Liver (tissue), 9 donors: ENCODE results near the gene TMEM18. TPM values are rescaled to one million over a fixed set of nuclear protein-coding genes. Genes with fewer than 3 reads are reported as not detected.

Experiments used
- DNase-seq: peaks from one replicate; pipeline ENCODE4 v3.0.0-alpha.2; 2017; ENCODE audit warnings: low spot score
- H3K27ac ChIP-seq, 2 donors: one replicate each; pipeline ENCODE4 v1.7.0; 2013; ENCODE audit warnings: inconsistent platforms in 2 of 2, low read length in 2 of 2, control low read depth in 1 of 2, low read depth in 1 of 2, mild to moderate bottlenecking in 1 of 2
- H3K27me3 ChIP-seq, 4 donors: one replicate each; pipeline versions ENCODE4 v1.6.1 to v1.7.0; 2013; ENCODE audit warnings: low read length in 3 of 4, inconsistent platforms in 1 of 4, mild to moderate bottlenecking in 1 of 4, moderate library complexity in 1 of 4; ENCODE audit not compliant: control insufficient read depth in 4 of 4, insufficient read depth in 4 of 4
- H3K36me3 ChIP-seq, 4 donors: one replicate each; pipeline versions ENCODE4 v1.6.1 to v1.7.0; 2013; ENCODE audit warnings: low read length in 3 of 4, mild to moderate bottlenecking in 3 of 4, low read depth in 1 of 4, moderate library complexity in 1 of 4; ENCODE audit not compliant: control insufficient read depth in 4 of 4, insufficient read depth in 3 of 4
- H3K4me1 ChIP-seq, 4 donors: one replicate each; pipeline versions ENCODE4 v1.6.1 to v1.7.0; 2013; ENCODE audit warnings: low read length in 3 of 4, mild to moderate bottlenecking in 3 of 4, moderate library complexity in 1 of 4; ENCODE audit not compliant: control insufficient read depth in 4 of 4, insufficient read depth in 4 of 4
- H3K4me3 ChIP-seq, 3 donors: one replicate each; pipeline versions ENCODE4 v1.6.1 to v1.7.0; 2013; ENCODE audit warnings: low read length in 3 of 3, control low read depth in 1 of 3, low read depth in 1 of 3, mild to moderate bottlenecking in 1 of 3
- H3K9ac ChIP-seq, 2 donors: one replicate each; pipeline ENCODE4 v1.7.0; 2013; ENCODE audit warnings: low read length in 2 of 2, mild to moderate bottlenecking in 2 of 2, moderate library complexity in 2 of 2, control low read depth in 1 of 2, low read depth in 1 of 2
- H3K9me3 ChIP-seq, 4 donors: one replicate each; pipeline versions ENCODE4 v1.6.1 to v1.7.0; 2013; ENCODE audit warnings: low read length in 3 of 4; ENCODE audit not compliant: control insufficient read depth in 4 of 4
- ATF3 ChIP-seq: IDR thresholded peaks from 2 replicates; pipeline ENCODE4 v1.6.1; 2016; ENCODE audit warnings: antibody characterized with exemption
- CTCF ChIP-seq: fragments of 150-350 bp; IDR thresholded peaks from 2 replicates; pipeline ENCODE4 v1.5.1; 2017; ENCODE audit warnings: improper control_type of control experiment, low read depth, low read length; ENCODE audit not compliant: missing input control
- EGR1 ChIP-seq, 2 donors: IDR thresholded peaks; 2 replicates each; pipeline ENCODE4 v1.6.1; 2016 to 2018; ENCODE audit warnings: antibody characterized with exemption in 2 of 2, low read depth in 2 of 2
- FOXA1 ChIP-seq: IDR thresholded peaks from 2 replicates; pipeline ENCODE4 v1.6.1; 2016; ENCODE audit warnings: antibody characterized with exemption
- FOXA2 ChIP-seq: IDR thresholded peaks from 2 replicates; pipeline ENCODE4 v1.6.1; 2016; ENCODE audit warnings: antibody characterized with exemption
- GABPA ChIP-seq, 2 donors: IDR thresholded peaks in 1 of 2; conservative IDR thresholded peaks in 1 of 2; 2 replicates each; pipeline ENCODE4 v1.6.1; 2016; ENCODE audit warnings: antibody characterized with exemption in 2 of 2, mild to moderate bottlenecking in 1 of 2, moderate library complexity in 1 of 2
- HNF4A ChIP-seq, 2 donors: conservative IDR thresholded peaks; 2 replicates each; pipeline ENCODE4 v1.6.1; 2016; ENCODE audit warnings: antibody characterized with exemption in 2 of 2, mild to moderate bottlenecking in 2 of 2
- HNF4G ChIP-seq: IDR thresholded peaks from 2 replicates; pipeline ENCODE4 v1.6.1; 2016; ENCODE audit warnings: antibody characterized with exemption
- JUND ChIP-seq, 2 donors: IDR thresholded peaks; 2 replicates each; pipeline ENCODE4 v1.6.1; 2016; ENCODE audit warnings: antibody characterized with exemption in 2 of 2
- MAX ChIP-seq: IDR thresholded peaks from 2 replicates; pipeline ENCODE4 v1.6.1; 2016; ENCODE audit warnings: antibody characterized with exemption
- NR2F2 ChIP-seq: IDR thresholded peaks from 2 replicates; pipeline ENCODE4 v1.6.1; 2016; ENCODE audit warnings: antibody characterized with exemption
- RAD21 ChIP-seq, 2 donors: IDR thresholded peaks; 2 replicates each; pipeline ENCODE4 v1.6.1; 2016; ENCODE audit warnings: antibody characterized with exemption in 2 of 2, mild to moderate bottlenecking in 2 of 2
- REST ChIP-seq: IDR thresholded peaks from 2 replicates; pipeline ENCODE4 v1.6.1; 2016; ENCODE audit warnings: antibody characterized with exemption, mild to moderate bottlenecking
- RXRA ChIP-seq, 2 donors: IDR thresholded peaks; 2 replicates each; pipeline ENCODE4 v1.6.1; 2017 to 2018; ENCODE audit warnings: antibody characterized with exemption in 2 of 2, mild to moderate bottlenecking in 1 of 2
- SP1 ChIP-seq: IDR thresholded peaks from 2 replicates; pipeline ENCODE4 v1.6.1; 2018; ENCODE audit warnings: antibody characterized with exemption, mild to moderate bottlenecking
- TAF1 ChIP-seq: conservative IDR thresholded peaks from 2 replicates; pipeline ENCODE4 v1.6.1; 2016; ENCODE audit warnings: antibody characterized with exemption, mild to moderate bottlenecking
- YY1 ChIP-seq: IDR thresholded peaks from 2 replicates; pipeline ENCODE4 v1.6.1; 2016; ENCODE audit warnings: antibody characterized with exemption, mild to moderate bottlenecking
- ZBTB33 ChIP-seq: IDR thresholded peaks from 2 replicates; pipeline ENCODE4 v1.6.1; 2016; ENCODE audit warnings: antibody characterized with exemption
- WGBS: extraction: QIAGEN DNeasy Blood & Tissue Kit; methylation state at CpG from one replicate; pipeline ENCODE4 v1.1.7; 2013; 5-methylcytosine and 5-hydroxymethylcytosine counted together
- polyA plus RNA-seq, 2 donors: library from polyadenylated mRNA; stranded (reverse) in 1 of 2; unstranded in 1 of 2; fragments of 200-250 nt in 1 of 2; fragments of >200 nt in 1 of 2; fragmentation: Nextera tagmentation in 1 of 2; extraction: Ambion mirVana in 1 of 2; gene quantifications; one replicate each; pipeline versions ENCODE4 v1.2.1 to v1.2.3, GENCODE V29; 2013 to 2015
- total RNA-seq, 2 donors: library from RNA; depleted of rRNA; stranded (reverse); fragments of >200 nt; gene quantifications; one replicate each; pipeline ENCODE4 v1.2.3, GENCODE V29; 2014
- donor health status: healthy.
- donor health status: healthy.
- donor health status: healthy.
- donor health status: healthy.
- donor health status: healthy.

TMEM18 gene
- total and polyA plus RNA-seq, 4 donors, result 8.4 to 29.3 (median 10.9) TPM

- TF ChIP-seq JUND (IDR thresholded peaks at IDR 0.05), result no peak
- TF ChIP-seq HNF4G, result no peak
Measured at GRCh38 chr2:622357-622756, 54.8 kb downstream of the TMEM18 start (continued).

- peaks cover 0 to 7% (median 1%) of the 10 kb centered on the region in 4 donors for H3K9me3 ChIP-seq
- DNase-seq, result peak; percentile 19
- H3K36me3 ChIP-seq, result no peaks in the 10 kb centered on the region
- H3K4me3 ChIP-seq, result no peak overlapping the region
- H3K4me1 ChIP-seq, result no peaks in the 10 kb centered on the region
- no peak overlapping the region for H3K27ac ChIP-seq
- no peaks in the 10 kb centered on the region for H3K27me3 ChIP-seq
- H3K9ac ChIP-seq, result no peak overlapping the region
- 91% methylated on average over 45 of the region's 45 CpGs for WGBS
- TF ChIP-seq GABPA (IDR thresholded peaks at IDR 0.05 in 1 of 2, conservative IDR thresholded peaks at IDR 0.05 in 1 of 2) (no peak), FOXA2 (no peak), ATF3 (no peak), NR2F2 (no peak), REST (no peak), RAD21 (IDR thresholded peaks at IDR 0.05) (no peak), SP1 (no peak), RXRA (IDR thresholded peaks at IDR 0.05) (no peak), TAF1 (no peak), CTCF (no peak), JUND (IDR thresholded peaks at IDR 0.05) (no peak), HNF4A (conservative IDR thresholded peaks at IDR 0.05) (no peak), ZBTB33 (no peak), HNF4G (no peak), FOXA1 (no peak), EGR1 (IDR thresholded peaks at IDR 0.05; ENCODE audit: low read depth in 2 of 2) (no peak), YY1 (no peak), MAX (no peak)
Measured at GRCh38 chr2:621303-622099, 55.7 kb downstream of the TMEM18 start.
